H1 (cell line): Measurements from ENCODE around the gene PLGRKT. TPM values are rescaled to one million over a fixed set of nuclear protein-coding genes. Genes with fewer than 3 reads are reported as not detected.

Experiments
- CTCF ChIA-PET: fragments of 300-600 bp; sonication (Branson Sonifier 250); formaldehyde crosslinking; loops from one replicate; lab custom pipeline; 2021; ENCODE audit not compliant: partially characterized antibody; lab: Charles Lee
- POLR2A ChIA-PET: fragments of 300-600 bp; sonication (Branson Sonifier 250); formaldehyde crosslinking; loops from one replicate; lab custom pipeline; 2021; ENCODE audit warnings: inconsistent platforms; ENCODE audit not compliant: partially characterized antibody; lab: Charles Lee
- DNase-seq, 2 experiments: peaks; one replicate each; pipeline versions ENCODE4 v3.0.0 to v3.0.0-alpha.2; 2010 to 2022; ENCODE audit warnings: low spot score in 2 of 2, low read depth in 1 of 2, mixed read lengths in 1 of 2
- FAIRE-seq: peaks from 2 replicates; lab custom pipeline; 2011; peaks lifted over from hg19 to GRCh38; lab: Jason Lieb, UNC
- H2AFZ ChIP-seq: 2 replicates; pipeline ENCODE4 v1.8.1; 2012; ENCODE audit warnings: low read length, inconsistent platforms
- H2AK5ac ChIP-seq: 2 replicates; pipeline ENCODE4 v1.6.1; 2013; ENCODE audit warnings: low read depth, low read length
- H2BK120ac ChIP-seq: replicated peaks from 2 replicates; pipeline ENCODE3; 2013; ENCODE audit warnings: low read depth, low read length, inconsistent platforms
- H2BK12ac ChIP-seq: 2 replicates; pipeline ENCODE4 v1.6.1; 2013; ENCODE audit warnings: low read depth, low read length
- H2BK15ac ChIP-seq: 2 replicates; pipeline ENCODE4 v1.6.1; 2013; ENCODE audit warnings: low read length
- H2BK20ac ChIP-seq: 2 replicates; pipeline ENCODE4 v1.6.1; 2013; ENCODE audit warnings: low read length
- H2BK5ac ChIP-seq: 2 replicates; pipeline ENCODE4 v1.6.1; 2013; ENCODE audit warnings: low read depth, low read length
- H3K14ac ChIP-seq: 2 replicates; pipeline ENCODE4 v1.6.1; 2013; ENCODE audit warnings: inconsistent platforms; ENCODE audit not compliant: insufficient read length
- H3K18ac ChIP-seq: 2 replicates; pipeline ENCODE4 v1.6.1; 2013; ENCODE audit warnings: low read length; ENCODE audit errors: extremely low read depth
- H3K23ac ChIP-seq: 2 replicates; pipeline ENCODE4 v1.6.1; 2013; ENCODE audit warnings: inconsistent platforms; ENCODE audit not compliant: insufficient read length
- H3K23me2 ChIP-seq: 2 replicates; pipeline ENCODE4 v1.6.1; 2013; ENCODE audit warnings: low read depth, low read length
- H3K27ac ChIP-seq: 2 replicates; pipeline ENCODE4 v1.6.1; 2011; ENCODE audit warnings: low read depth, low read length, inconsistent platforms
- H3K27me3 ChIP-seq, 4 experiments: replicated peaks in 1 of 4; 1 replicate in 1 of 4; 2 replicates in 3 of 4; pipeline versions ENCODE4 v1.6.1 to v1.8.1; 2011 to 2013; ENCODE audit warnings: low read length in 3 of 4, mild to moderate bottlenecking in 3 of 4, inconsistent platforms in 2 of 4, mixed read lengths in 2 of 4, moderate library complexity in 1 of 4; ENCODE audit not compliant: control insufficient read depth in 3 of 4, insufficient read depth in 3 of 4; ENCODE audit errors: extremely low read depth in 1 of 4
- H3K36me3 ChIP-seq, 4 experiments: 2 replicates each; pipeline versions ENCODE4 v1.6.1 to v1.8.1; 2011 to 2013; ENCODE audit warnings: mild to moderate bottlenecking in 4 of 4, low read length in 3 of 4, moderate library complexity in 2 of 4, control low read depth in 1 of 4, inconsistent platforms in 1 of 4; ENCODE audit not compliant: insufficient read depth in 4 of 4, control insufficient read depth in 2 of 4
- H3K4ac ChIP-seq: replicated peaks from 2 replicates; pipeline ENCODE3; 2013; ENCODE audit warnings: low read length, low read depth, mixed read lengths, inconsistent platforms; ENCODE audit not compliant: insufficient read length
- H3K4me1 ChIP-seq, 4 experiments: replicated peaks in 1 of 4; 1 replicate in 1 of 4; 2 replicates in 3 of 4; pipeline versions ENCODE4 v1.6.1 to v1.8.1; 2011 to 2013; ENCODE audit warnings: low read length in 3 of 4, inconsistent platforms in 2 of 4, mixed read lengths in 1 of 4; ENCODE audit not compliant: insufficient read depth in 4 of 4, control insufficient read depth in 3 of 4
- H3K4me2 ChIP-seq, 2 experiments: 2 replicates each; pipeline versions ENCODE4 v1.6.1 to v1.8.1; 2011 to 2013; ENCODE audit warnings: low read depth in 2 of 2, low read length in 2 of 2, control low read depth in 1 of 2, inconsistent platforms in 1 of 2, mild to moderate bottlenecking in 1 of 2; ENCODE audit not compliant: insufficient read depth in 1 of 2
- H3K4me3 ChIP-seq, 4 experiments: fragments of 200-600, 300-600 bp in 1 of 4; sonication (generic), shearing (Covaris generic), sonication (Bioruptor Twin) in 1 of 4; 2 replicates each; pipeline versions ENCODE4 v1.5.1 to v1.8.1; 2011 to 2016; ENCODE audit warnings: low read length in 4 of 4, low read depth in 3 of 4, control low read depth in 2 of 4, inconsistent platforms in 2 of 4, mild to moderate bottlenecking in 2 of 4, mixed read lengths in 1 of 4, moderate library complexity in 1 of 4; ENCODE audit not compliant: insufficient read depth in 2 of 4; ENCODE audit errors: extremely low read depth in 1 of 4
- H3K56ac ChIP-seq: replicated peaks from 2 replicates; pipeline ENCODE3; 2013; ENCODE audit warnings: low read depth, mild to moderate bottlenecking, mixed read lengths, low read length, inconsistent platforms; ENCODE audit not compliant: insufficient read length
- H3K79me1 ChIP-seq: 2 replicates; pipeline ENCODE4 v1.6.1; 2013; ENCODE audit warnings: low read depth, low read length, control low read depth
- H3K79me2 ChIP-seq, 2 experiments: 2 replicates each; pipeline versions ENCODE4 v1.6.1 to v1.8.1; 2012 to 2013; ENCODE audit warnings: low read length in 2 of 2, mild to moderate bottlenecking in 2 of 2, inconsistent platforms in 1 of 2; ENCODE audit not compliant: insufficient read depth in 2 of 2, control insufficient read depth in 1 of 2
- H3K9ac ChIP-seq, 4 experiments: replicated peaks in 1 of 4; 1 replicate in 1 of 4; 2 replicates in 3 of 4; pipeline versions ENCODE4 v1.6.1 to v1.8.1; 2011 to 2013; ENCODE audit warnings: low read depth in 3 of 4, low read length in 3 of 4, control low read depth in 2 of 4, mild to moderate bottlenecking in 2 of 4, moderate library complexity in 2 of 4, inconsistent platforms in 1 of 4; ENCODE audit errors: extremely low read depth in 1 of 4
- H3K9me3 ChIP-seq, 2 experiments: 2 replicates each; pipeline versions ENCODE4 v1.6.1 to v1.8.1; 2012 to 2013; ENCODE audit warnings: mild to moderate bottlenecking in 2 of 2, moderate library complexity in 2 of 2, control low read depth in 1 of 2, inconsistent platforms in 1 of 2, low read depth in 1 of 2, low read length in 1 of 2, mixed read lengths in 1 of 2; ENCODE audit not compliant: insufficient read depth in 2 of 2
- H4K20me1 ChIP-seq, 2 experiments: replicated peaks in 1 of 2; 2 replicates each; pipeline versions ENCODE3 to v1.8.1; 2011 to 2013; ENCODE audit warnings: inconsistent platforms in 2 of 2, low read length in 2 of 2, mild to moderate bottlenecking in 1 of 2; ENCODE audit not compliant: insufficient read depth in 2 of 2, control insufficient read depth in 1 of 2
- H4K5ac ChIP-seq: 2 replicates; pipeline ENCODE4 v1.6.1; 2013; ENCODE audit warnings: low read length, low read depth, mixed read lengths, inconsistent platforms; ENCODE audit not compliant: insufficient read length
- H4K8ac ChIP-seq: 2 replicates; pipeline ENCODE4 v1.8.0; 2013; ENCODE audit warnings: mild to moderate bottlenecking, moderate library complexity, low read length, inconsistent platforms; ENCODE audit not compliant: insufficient read depth; ENCODE audit errors: extremely low read depth
- H4K91ac ChIP-seq: replicated peaks from 2 replicates; pipeline ENCODE3; 2013; ENCODE audit warnings: low read length, mixed read lengths, inconsistent platforms; ENCODE audit not compliant: insufficient read length
- ASH2L ChIP-seq: fragments of 200-600, 300-600 bp; sonication (generic); IDR thresholded peaks from one replicate; pipeline ENCODE4 v1.7.1; 2017; ENCODE audit warnings: low read length
- CTCF ChIP-seq, 3 experiments: IDR thresholded peaks; 1 replicate in 2 of 3; 2 replicates in 1 of 3; pipeline versions ENCODE4 v1.5.1 to v1.6.1; 2011; ENCODE audit warnings: low read length in 3 of 3, mild to moderate bottlenecking in 3 of 3, inconsistent platforms in 2 of 3, low read depth in 1 of 3, moderate library complexity in 1 of 3; ENCODE audit not compliant: insufficient read depth in 1 of 3; ENCODE audit errors: control extremely low read depth in 1 of 3
- JUN ChIP-seq: IDR thresholded peaks from 2 replicates; pipeline ENCODE4 v1.6.1; 2011; ENCODE audit warnings: low read depth, mild to moderate bottlenecking, improper control_type of control experiment, low read length
- KDM4A ChIP-seq: IDR thresholded peaks from one replicate; pipeline ENCODE4 v1.7.1; 2012; ENCODE audit warnings: low read depth, mild to moderate bottlenecking, moderate library complexity, low read length, inconsistent platforms; ENCODE audit not compliant: severe bottlenecking
- RNF2 ChIP-seq: fragments of 200-900, 300-1000 bp; sonication (generic); IDR thresholded peaks from 2 replicates; pipeline ENCODE4 v1.7.1; 2016; ENCODE audit warnings: borderline replicate concordance, low read depth, mild to moderate bottlenecking, antibody characterized with exemption, low read length; ENCODE audit not compliant: poor library complexity, severe bottlenecking; ENCODE audit errors: missing control alignments
- SAP30 ChIP-seq: fragments of 300-600 bp; sonication (generic); IDR thresholded peaks from 2 replicates; pipeline ENCODE4 v1.7.1; 2012; ENCODE audit warnings: low read length, moderate library complexity, mild to moderate bottlenecking, inconsistent platforms; ENCODE audit not compliant: insufficient read depth, insufficient replicate concordance
- SIRT6 ChIP-seq: IDR thresholded peaks from one replicate; pipeline ENCODE4 v1.7.1; 2012; ENCODE audit warnings: low read length, inconsistent platforms
- SP2 ChIP-seq: IDR thresholded peaks from 2 replicates; pipeline ENCODE4 v1.6.1; 2012; ENCODE audit warnings: mild to moderate bottlenecking, low read length, inconsistent platforms
- ZNF274 ChIP-seq: IDR thresholded peaks from 2 replicates; pipeline ENCODE4 v1.7.0; 2012; ENCODE audit warnings: low read length, borderline replicate concordance; ENCODE audit errors: extremely low read depth
- WGBS, 2 experiments: shearing (Covaris generic) in 1 of 2; methylation state at CpG; one replicate each; pipeline versions ENCODE4 v1.1.6 to v1.1.7; 2013 to 2015; ENCODE audit warnings: low lambda C conversion rate in 2 of 2, mixed read lengths in 2 of 2, inconsistent platforms in 1 of 2, low coverage in 1 of 2, missing lambda C conversion rate in 1 of 2; ENCODE audit not compliant: insufficient replicate concordance in 2 of 2, insufficient coverage in 1 of 2, insufficient read length in 1 of 2; ENCODE audit errors: extremely low coverage in 1 of 2, missing lambda C conversion rate in 1 of 2; 5-methylcytosine and 5-hydroxymethylcytosine counted together
- polyA plus RNA-seq, 7 experiments: library from polyadenylated mRNA; depleted of rRNA in 3 of 7; stranded (reverse) in 5 of 7; unstranded in 2 of 7; fragments of >200 nt in 5 of 7; fragments of 200-250 nt in 2 of 7; gene quantifications; 1 replicate in 5 of 7; 2 replicates in 1 of 7; 4 replicates in 1 of 7; pipeline versions ENCODE4 v1.2.1 to v1.2.3, GENCODE V29; 2011 to 2013; ENCODE audit warnings: missing spikeins in 2 of 7, mixed read lengths in 2 of 7
- total RNA-seq: library from RNA; stranded (reverse); fragmentation: NEBNext Ultra II Directional; extraction: Animal tissue kit (Norgen Biotek cat#: 25700); gene quantifications from 2 replicates; pipeline ENCODE4 v1.2.1, GENCODE V29; 2021
- TF ChIP-seq, protein P1 (sequence below): IDR thresholded peaks from 2 replicates; pipeline ENCODE4 v1.6.1; 2012; ENCODE audit warnings: low read length, inconsistent platforms

PLGRKT gene
- total and polyA plus RNA-seq, 2 of the 8 experiments (the other 6 are each of a cell fraction or from before 2014, with no cell fraction given) = 5.4 to 15.7 TPM

DNA sequence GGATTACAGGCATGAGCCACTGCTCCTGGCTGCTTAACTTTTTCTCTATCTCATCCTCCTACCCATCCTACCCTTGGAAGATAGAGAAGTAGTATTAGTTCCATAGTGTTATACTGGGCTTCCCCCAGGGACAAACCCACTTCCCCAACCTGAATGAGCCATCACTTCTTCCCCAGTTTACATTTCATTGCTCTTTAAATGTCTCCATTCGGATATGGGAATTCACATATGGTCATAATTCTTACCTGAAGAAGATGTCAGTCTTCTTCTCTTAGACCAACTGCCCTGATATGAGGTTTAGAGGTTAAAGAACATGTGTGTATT lies 14.5 kb upstream of the PLGRKT start:
- no peak overlapping the region for H2AFZ ChIP-seq
- WGBS, 2 experiments = 93% methylated on average over 1 of the region's 1 CpG; no CpG with 5 or more reads in 1 of the 2 experiments
- H2BK5ac ChIP-seq = no peak overlapping the region
- POLR2A ChIA-PET = no interaction called here
- H3K56ac ChIP-seq = no peak overlapping the region
- no peak for DNase-seq
- H3K4me2 ChIP-seq = no peak overlapping the region
- no peaks in the 10 kb centered on the region for H4K20me1 ChIP-seq
- H2AK5ac ChIP-seq = no peak overlapping the region
- no peak overlapping the region for H2BK20ac ChIP-seq
- no peaks in the 10 kb centered on the region for H3K79me1 ChIP-seq
- no peak overlapping the region for H2BK12ac ChIP-seq
- H3K14ac ChIP-seq = no peak overlapping the region
- H3K4me1 ChIP-seq = peaks cover 0 to 2% (median 0%) of the 10 kb centered on the region in 4 experiments; a peak in 2 of 7 replicates
- no peaks in the 10 kb centered on the region for H3K36me3 ChIP-seq
- H2BK120ac ChIP-seq = no peak overlapping the region
- H3K79me2 ChIP-seq = no peaks in the 10 kb centered on the region
- no peaks in the 10 kb centered on the region for H3K9me3 ChIP-seq
- no peak overlapping the region for H3K18ac ChIP-seq
- H4K8ac ChIP-seq = no peak overlapping the region
- H3K23me2 ChIP-seq = no peaks in the 10 kb centered on the region; the same call in 1 of the 2 replicates
- no peak overlapping the region for H4K5ac ChIP-seq
- H3K27me3 ChIP-seq = no peaks in the 10 kb centered on the region; a peak in 1 of 7 replicates
- no peak overlapping the region for H3K9ac ChIP-seq
- FAIRE-seq = no peak
- H2BK15ac ChIP-seq = no peak overlapping the region
- H3K4me3 ChIP-seq = no peak overlapping the region
- no peak overlapping the region for H3K23ac ChIP-seq
- H3K27ac ChIP-seq = no peak overlapping the region
- CTCF ChIA-PET = no interaction called here
- no peak overlapping the region for H4K91ac ChIP-seq
- H3K4ac ChIP-seq = no peak overlapping the region
- TF ChIP-seq ASH2L (no peak), SAP30 (no peak), CTCF (IDR thresholded peaks at IDR 0.05; ENCODE audit: control extremely low read depth in 1 of 3, insufficient read depth in 1 of 3, low read depth in 1 of 3, low read length in 3 of 3) (no peak), JUN (no peak), SIRT6 (no peak), SP2 (no peak), RNF2 (no peak), KDM4A (no peak), ZNF274 (no peak)
- TF ChIP-seq, protein P1, sequence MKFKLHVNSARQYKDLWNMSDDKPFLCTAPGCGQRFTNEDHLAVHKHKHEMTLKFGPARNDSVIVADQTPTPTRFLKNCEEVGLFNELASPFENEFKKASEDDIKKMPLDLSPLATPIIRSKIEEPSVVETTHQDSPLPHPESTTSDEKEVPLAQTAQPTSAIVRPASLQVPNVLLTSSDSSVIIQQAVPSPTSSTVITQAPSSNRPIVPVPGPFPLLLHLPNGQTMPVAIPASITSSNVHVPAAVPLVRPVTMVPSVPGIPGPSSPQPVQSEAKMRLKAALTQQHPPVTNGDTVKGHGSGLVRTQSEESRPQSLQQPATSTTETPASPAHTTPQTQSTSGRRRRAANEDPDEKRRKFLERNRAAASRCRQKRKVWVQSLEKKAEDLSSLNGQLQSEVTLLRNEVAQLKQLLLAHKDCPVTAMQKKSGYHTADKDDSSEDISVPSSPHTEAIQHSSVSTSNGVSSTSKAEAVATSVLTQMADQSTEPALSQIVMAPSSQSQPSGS = no peak
